Measurements from ENCODE around the gene NRK. TPM values are rescaled to one million over a fixed set of nuclear protein-coding genes. Genes with fewer than 3 reads are reported as not detected.

NRK gene
- total RNA-seq, 1 experiment from 2014 or later = 3.1 TPM

GRCh38 chrX:105773801-105774200 lies 48.5 kb upstream of the NRK start (continued):
- TF ChIP-seq, protein P1, sequence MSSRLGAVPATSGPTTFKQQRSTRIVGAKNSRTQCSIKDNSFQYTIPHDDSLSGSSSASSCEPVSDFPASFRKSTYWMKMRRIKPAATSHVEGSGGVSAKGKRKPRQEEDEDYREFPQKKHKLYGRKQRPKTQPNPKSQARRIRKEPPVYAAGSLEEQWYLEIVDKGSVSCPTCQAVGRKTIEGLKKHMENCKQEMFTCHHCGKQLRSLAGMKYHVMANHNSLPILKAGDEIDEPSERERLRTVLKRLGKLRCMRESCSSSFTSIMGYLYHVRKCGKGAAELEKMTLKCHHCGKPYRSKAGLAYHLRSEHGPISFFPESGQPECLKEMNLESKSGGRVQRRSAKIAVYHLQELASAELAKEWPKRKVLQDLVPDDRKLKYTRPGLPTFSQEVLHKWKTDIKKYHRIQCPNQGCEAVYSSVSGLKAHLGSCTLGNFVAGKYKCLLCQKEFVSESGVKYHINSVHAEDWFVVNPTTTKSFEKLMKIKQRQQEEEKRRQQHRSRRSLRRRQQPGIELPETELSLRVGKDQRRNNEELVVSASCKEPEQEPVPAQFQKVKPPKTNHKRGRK (CRISPR knock-in tag; IDR thresholded peaks at IDR 0.05; ENCODE audit: borderline replicate concordance) = no peak
- TF ChIP-seq ELF4 (CRISPR knock-in tag; IDR thresholded peaks at IDR 0.05; ENCODE audit: low read depth) = no peak
- TF ChIP-seq PRDM15 (CRISPR knock-in tag; IDR thresholded peaks at IDR 0.05) = no peak
- TF ChIP-seq E2F5 (CRISPR knock-in tag; IDR thresholded peaks at IDR 0.05) = no peak
- no peak for TF ChIP-seq RORB (CRISPR knock-in tag; IDR thresholded peaks at IDR 0.05)
- TF ChIP-seq SMAD3 (CRISPR knock-in tag; IDR thresholded peaks at IDR 0.05; ENCODE audit: borderline replicate concordance) = no peak
- TF ChIP-seq E2F1 (CRISPR knock-in tag; IDR thresholded peaks at IDR 0.05) = no peak
- no peak for TF ChIP-seq ZNF281 (CRISPR knock-in tag; IDR thresholded peaks at IDR 0.05)
- no peak for TF ChIP-seq CTCF (IDR thresholded peaks at IDR 0.05)
- TF ChIP-seq NR2C2 (CRISPR knock-in tag; IDR thresholded peaks at IDR 0.05) = no peak
- no peak for TF ChIP-seq SOX15 (CRISPR knock-in tag; IDR thresholded peaks at IDR 0.05)

GRCh38 chrX:105775679-105776078 lies 46.7 kb upstream of the NRK start:
- no peaks in the 10 kb centered on the region for H3K36me3 Mint-ChIP-seq
- CTCF ChIA-PET = no interaction called here
- no peak for ATAC-seq
- no peaks in the 10 kb centered on the region for H3K4me1 Mint-ChIP-seq
- no peak overlapping the region for H3K4me3 Mint-ChIP-seq
- no peaks in the 10 kb centered on the region for H3K27me3 Mint-ChIP-seq (ENCODE audit: low read depth)
- POLR2A ChIA-PET = no interaction called here
- TF ChIP-seq ZNF396 (CRISPR knock-in tag; IDR thresholded peaks at IDR 0.05; ENCODE audit: borderline replicate concordance) (no peak), TP53 (CRISPR knock-in tag; IDR thresholded peaks at IDR 0.05) (no peak)
- TF ChIP-seq, protein P2, sequence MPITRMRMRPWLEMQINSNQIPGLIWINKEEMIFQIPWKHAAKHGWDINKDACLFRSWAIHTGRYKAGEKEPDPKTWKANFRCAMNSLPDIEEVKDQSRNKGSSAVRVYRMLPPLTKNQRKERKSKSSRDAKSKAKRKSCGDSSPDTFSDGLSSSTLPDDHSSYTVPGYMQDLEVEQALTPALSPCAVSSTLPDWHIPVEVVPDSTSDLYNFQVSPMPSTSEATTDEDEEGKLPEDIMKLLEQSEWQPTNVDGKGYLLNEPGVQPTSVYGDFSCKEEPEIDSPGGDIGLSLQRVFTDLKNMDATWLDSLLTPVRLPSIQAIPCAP (CRISPR knock-in tag; IDR thresholded peaks at IDR 0.05) = no peak
- H3K9me3 Mint-ChIP-seq = no peaks in the 10 kb centered on the region
- DNase-seq (ENCODE audit: low spot score) = no peak
- no peak overlapping the region for H3K27ac Mint-ChIP-seq

Measured in WTC11 (cell line).